ENCODE measurements around the gene ARHGAP15.

Gene ARHGAP15

GRCh38 chr2:143205106-143205764 is 76.0 kb downstream of the ARHGAP15 start:
- Histone ChIP-seq H3K9me3 (ENCODE audit: control insufficient read depth, low read length) (no peaks in the 10 kb centered on the region), H3K4me3 (ENCODE audit: low read length) (no peak overlapping the region), H3K4me1 (ENCODE audit: control insufficient read depth, insufficient read depth, low read length) (peaks cover 11% of the 10 kb centered on the region), H3K36me3 (ENCODE audit: control insufficient read depth, insufficient read depth, low read length, severe bottlenecking) (no peaks in the 10 kb centered on the region), H3K9ac (ENCODE audit: low read length) (no peak overlapping the region), H3K27me3 (replicated peaks; ENCODE audit: control insufficient read depth, insufficient read depth, low read length) (no peaks in the 10 kb centered on the region)
- peak; percentile 53 for DNase-seq (ENCODE audit: low read depth)

GRCh38 chr2:143209570-143210445 is 80.6 kb downstream of the ARHGAP15 start:
- Histone ChIP-seq H3K4me1 (ENCODE audit: control insufficient read depth, insufficient read depth, low read length) (peaks cover 12% of the 10 kb centered on the region), H3K9ac (ENCODE audit: low read length) (no peak overlapping the region), H3K36me3 (ENCODE audit: control insufficient read depth, insufficient read depth, low read length, severe bottlenecking) (no peaks in the 10 kb centered on the region), H3K9me3 (ENCODE audit: control insufficient read depth, low read length) (no peaks in the 10 kb centered on the region), H3K4me3 (ENCODE audit: low read length) (no peak overlapping the region), H3K27me3 (replicated peaks; ENCODE audit: control insufficient read depth, insufficient read depth, low read length) (no peaks in the 10 kb centered on the region)
- DNase-seq (ENCODE audit: low read depth), result no peak

GRCh38 chr2:143210446-143210819 is 81.2 kb downstream of the ARHGAP15 start:
- Histone ChIP-seq H3K27me3 (replicated peaks; ENCODE audit: control insufficient read depth, insufficient read depth, low read length) (no peaks in the 10 kb centered on the region), H3K9me3 (ENCODE audit: control insufficient read depth, low read length) (no peaks in the 10 kb centered on the region), H3K9ac (ENCODE audit: low read length) (no peak overlapping the region), H3K4me3 (ENCODE audit: low read length) (no peak overlapping the region), H3K4me1 (ENCODE audit: control insufficient read depth, insufficient read depth, low read length) (peaks cover 12% of the 10 kb centered on the region), H3K36me3 (ENCODE audit: control insufficient read depth, insufficient read depth, low read length, severe bottlenecking) (no peaks in the 10 kb centered on the region)
- DNase-seq (ENCODE audit: low read depth), result no peak

GRCh38 chr2:143217512-143218115 is 88.4 kb downstream of the ARHGAP15 start:
- H3K36me3 ChIP-seq (ENCODE audit: control insufficient read depth, insufficient read depth, low read length, severe bottlenecking), result no peaks in the 10 kb centered on the region
- H3K9ac ChIP-seq (ENCODE audit: low read length), result no peak overlapping the region
- no peak overlapping the region for H3K4me3 ChIP-seq (ENCODE audit: low read length)
- no peaks in the 10 kb centered on the region for H3K9me3 ChIP-seq (ENCODE audit: control insufficient read depth, low read length)
- no peaks in the 10 kb centered on the region for H3K4me1 ChIP-seq (ENCODE audit: control insufficient read depth, insufficient read depth, low read length)
- no peaks in the 10 kb centered on the region for H3K27me3 ChIP-seq (replicated peaks; ENCODE audit: control insufficient read depth, insufficient read depth, low read length)
- DNase-seq (ENCODE audit: low read depth), result no peak

- no peak overlapping the region for H3K9ac ChIP-seq (ENCODE audit: low read length)
- H3K9me3 ChIP-seq (ENCODE audit: control insufficient read depth, low read length), result no peaks in the 10 kb centered on the region
- no peaks in the 10 kb centered on the region for H3K36me3 ChIP-seq (ENCODE audit: control insufficient read depth, insufficient read depth, low read length, severe bottlenecking)
- H3K27me3 ChIP-seq (replicated peaks; ENCODE audit: control insufficient read depth, insufficient read depth, low read length), result no peaks in the 10 kb centered on the region
- no peaks in the 10 kb centered on the region for H3K4me1 ChIP-seq (ENCODE audit: control insufficient read depth, insufficient read depth, low read length)
- DNase-seq (ENCODE audit: low read depth), result no peak
- H3K4me3 ChIP-seq (ENCODE audit: low read length), result no peak overlapping the region
Measured at GRCh38 chr2:143218621-143219020, 89.4 kb downstream of the ARHGAP15 start.

GRCh38 chr2:143219266-143219665 is 90.0 kb downstream of the ARHGAP15 start:
- H3K9me3 ChIP-seq (ENCODE audit: control insufficient read depth, low read length), result no peaks in the 10 kb centered on the region
- no peak overlapping the region for H3K4me3 ChIP-seq (ENCODE audit: low read length)
- no peak overlapping the region for H3K9ac ChIP-seq (ENCODE audit: low read length)
- no peaks in the 10 kb centered on the region for H3K36me3 ChIP-seq (ENCODE audit: control insufficient read depth, insufficient read depth, low read length, severe bottlenecking)
- H3K27me3 ChIP-seq (replicated peaks; ENCODE audit: control insufficient read depth, insufficient read depth, low read length), result no peaks in the 10 kb centered on the region
- no peak for DNase-seq (ENCODE audit: low read depth)
- H3K4me1 ChIP-seq (ENCODE audit: control insufficient read depth, insufficient read depth, low read length), result no peaks in the 10 kb centered on the region

- no peak overlapping the region for H3K4me3 ChIP-seq (ENCODE audit: low read length)
- no peak for DNase-seq (ENCODE audit: low read depth)
Measured at GRCh38 chr2:143223556-143223955, 94.3 kb downstream of the ARHGAP15 start.

GRCh38 chr2:143225931-143226330 is 96.7 kb downstream of the ARHGAP15 start:
- Histone ChIP-seq H3K36me3 (ENCODE audit: control insufficient read depth, insufficient read depth, low read length, severe bottlenecking) (no peaks in the 10 kb centered on the region), H3K4me1 (ENCODE audit: control insufficient read depth, insufficient read depth, low read length) (peaks cover 5% of the 10 kb centered on the region), H3K9ac (ENCODE audit: low read length) (no peak overlapping the region), H3K27me3 (replicated peaks; ENCODE audit: control insufficient read depth, insufficient read depth, low read length) (no peaks in the 10 kb centered on the region), H3K9me3 (ENCODE audit: control insufficient read depth, low read length) (no peaks in the 10 kb centered on the region), H3K4me3 (ENCODE audit: low read length) (no peak overlapping the region)
- DNase-seq (ENCODE audit: low read depth), result no peak

More at GRCh38 chr2:143223556-143223955, 94.3 kb downstream of the ARHGAP15 start:
- Histone ChIP-seq H3K36me3 (ENCODE audit: control insufficient read depth, insufficient read depth, low read length, severe bottlenecking) (no peaks in the 10 kb centered on the region), H3K9ac (ENCODE audit: low read length) (no peak overlapping the region), H3K4me1 (ENCODE audit: control insufficient read depth, insufficient read depth, low read length) (no peaks in the 10 kb centered on the region), H3K27me3 (replicated peaks; ENCODE audit: control insufficient read depth, insufficient read depth, low read length) (no peaks in the 10 kb centered on the region), H3K9me3 (ENCODE audit: control insufficient read depth, low read length) (no peaks in the 10 kb centered on the region)

GRCh38 chr2:143226714-143227541 is 97.7 kb downstream of the ARHGAP15 start:
- no peak for DNase-seq (ENCODE audit: low read depth)
- Histone ChIP-seq H3K36me3 (ENCODE audit: control insufficient read depth, insufficient read depth, low read length, severe bottlenecking) (no peaks in the 10 kb centered on the region), H3K9me3 (ENCODE audit: control insufficient read depth, low read length) (no peaks in the 10 kb centered on the region), H3K9ac (ENCODE audit: low read length) (no peak overlapping the region), H3K4me1 (ENCODE audit: control insufficient read depth, insufficient read depth, low read length) (peaks cover 5% of the 10 kb centered on the region), H3K27me3 (replicated peaks; ENCODE audit: control insufficient read depth, insufficient read depth, low read length) (no peaks in the 10 kb centered on the region), H3K4me3 (ENCODE audit: low read length) (no peak overlapping the region)

- DNase-seq (ENCODE audit: low read depth), result no peak
- peaks cover 4% of the 10 kb centered on the region for H3K9me3 ChIP-seq (ENCODE audit: control insufficient read depth, low read length)
- no peaks in the 10 kb centered on the region for H3K27me3 ChIP-seq (replicated peaks; ENCODE audit: control insufficient read depth, insufficient read depth, low read length)
- H3K9ac ChIP-seq (ENCODE audit: low read length), result no peak overlapping the region
- H3K36me3 ChIP-seq (ENCODE audit: control insufficient read depth, insufficient read depth, low read length, severe bottlenecking), result no peaks in the 10 kb centered on the region
- H3K4me1 ChIP-seq (ENCODE audit: control insufficient read depth, insufficient read depth, low read length), result peaks cover 5% of the 10 kb centered on the region
- H3K4me3 ChIP-seq (ENCODE audit: low read length), result no peak overlapping the region
Measured at GRCh38 chr2:143229411-143229810, 100.2 kb downstream of the ARHGAP15 start.

GRCh38 chr2:143229952-143230351 is 100.7 kb downstream of the ARHGAP15 start:
- H3K4me3 ChIP-seq (ENCODE audit: low read length), result no peak overlapping the region
- DNase-seq (ENCODE audit: low read depth), result no peak
- H3K9me3 ChIP-seq (ENCODE audit: control insufficient read depth, low read length), result peaks cover 7% of the 10 kb centered on the region

More at GRCh38 chr2:143229952-143230351, 100.7 kb downstream of the ARHGAP15 start:
- no peaks in the 10 kb centered on the region for H3K36me3 ChIP-seq (ENCODE audit: control insufficient read depth, insufficient read depth, low read length, severe bottlenecking)
- peaks cover 5% of the 10 kb centered on the region for H3K4me1 ChIP-seq (ENCODE audit: control insufficient read depth, insufficient read depth, low read length)
- H3K9ac ChIP-seq (ENCODE audit: low read length), result no peak overlapping the region
- H3K27me3 ChIP-seq (replicated peaks; ENCODE audit: control insufficient read depth, insufficient read depth, low read length), result no peaks in the 10 kb centered on the region
